PC-3 (cell line): ENCODE data around the gene RPS29. TPM values are rescaled to one million over a fixed set of nuclear protein-coding genes. Genes with fewer than 3 reads are reported as not detected.

ENCODE experiments used
- ATAC-seq: fragments of 200-7000 bp; cut with Tn5 transposase; 2 replicates; pipeline ENCODE4 v1.9.1; 2020; ENCODE audit warnings: mild to moderate bottlenecking, moderate library complexity
- BruUV-seq: library from RNA; stranded (reverse); fragments of 400-500 nt; replicated peaks from 2 replicates; lab custom pipeline; 2021; lab: Mats Ljungman, UMichigan
- CTCF ChIA-PET: fragments of 300-600 bp; sonication (Branson Sonifier 250); formaldehyde crosslinking; loops from one replicate; lab custom pipeline; 2022; ENCODE audit warnings: antibody characterized with exemption; lab: Charles Lee
- POLR2A ChIA-PET: fragments of 300-600 bp; sonication (Branson Sonifier 250); formaldehyde crosslinking; loops from one replicate; lab custom pipeline; 2022; ENCODE audit warnings: antibody characterized with exemption; ENCODE audit not compliant: unreplicated experiment; lab: Charles Lee
- DNase-seq: peaks from one replicate; pipeline ENCODE4 v3.0.0-alpha.2; 2015
- H2AFZ ChIP-seq: fragments of 300-600 bp; sonication (generic); 2 replicates; pipeline ENCODE4 v1.6.0; 2016; ENCODE audit warnings: antibody characterized with exemption, low read length
- H3F3A ChIP-seq: fragments of 300-600 bp; sonication (generic); one replicate; pipeline ENCODE4 v1.6.0; 2017; ENCODE audit warnings: antibody characterized with exemption, low read length, control low read depth, mild to moderate bottlenecking; ENCODE audit not compliant: unreplicated experiment
- H3K27ac ChIP-seq: fragments of 300-600 bp; sonication (generic); 2 replicates; pipeline ENCODE4 v1.5.1; 2016; ENCODE audit warnings: mild to moderate bottlenecking, low read length
- H3K27me3 ChIP-seq: fragments of 300-600 bp; sonication (generic); 2 replicates; pipeline ENCODE4 v1.6.1; 2016; ENCODE audit warnings: low read length, mixed read lengths
- H3K36me3 ChIP-seq: fragments of 300-600 bp; sonication (generic); 2 replicates; pipeline ENCODE4 v1.6.1; 2016; ENCODE audit warnings: low read depth, mixed run types, low read length, mixed read lengths
- H3K4me1 ChIP-seq: fragments of 300-600 bp; sonication (generic); 2 replicates; pipeline ENCODE4 v1.5.1; 2016; ENCODE audit warnings: low read length; ENCODE audit not compliant: insufficient read depth
- H3K4me2 ChIP-seq: fragments of 300-600 bp; sonication (generic); 2 replicates; pipeline ENCODE4 v1.6.0; 2016; ENCODE audit warnings: low read length
- H3K4me3 ChIP-seq: fragments of 300-600 bp; sonication (generic); 2 replicates; pipeline ENCODE4 v1.5.1; 2016; ENCODE audit warnings: mild to moderate bottlenecking, low read length, mixed read lengths
- H3K79me2 ChIP-seq: fragments of 300-600 bp; sonication (generic); 2 replicates; pipeline ENCODE4 v1.6.1; 2017; ENCODE audit warnings: low read length, mixed read lengths
- H3K9ac ChIP-seq: fragments of 300-600 bp; sonication (generic); 2 replicates; pipeline ENCODE4 v1.6.0; 2016; ENCODE audit warnings: mild to moderate bottlenecking, low read length
- H3K9me2 ChIP-seq: fragments of 300-600 bp; sonication (generic); replicated peaks from 2 replicates; pipeline ENCODE4 v1.6.1; 2016; ENCODE audit warnings: mixed run types, low read length, mixed read lengths
- H3K9me3 ChIP-seq: fragments of 300-600 bp; sonication (generic); 2 replicates; pipeline ENCODE4 v1.6.1; 2016; ENCODE audit warnings: low read length, mixed read lengths
- H4K20me1 ChIP-seq: fragments of 300-600 bp; sonication (generic); 2 replicates; pipeline ENCODE4 v1.6.1; 2016; ENCODE audit warnings: low read length, mixed read lengths
- EZH2 ChIP-seq: fragments of 300-600 bp; sonication (generic); IDR thresholded peaks from one replicate; pipeline ENCODE4 v1.6.1; 2017; ENCODE audit warnings: antibody characterized with exemption, mild to moderate bottlenecking, low read length; ENCODE audit not compliant: unreplicated experiment
- EZH2phosphoT487 ChIP-seq: fragments of 300-600 bp; sonication (generic); IDR thresholded peaks from 2 replicates; pipeline ENCODE4 v1.6.1; 2018; ENCODE audit warnings: mild to moderate bottlenecking, antibody characterized with exemption, low read length, borderline replicate concordance
- intact Hi-C: fragments of 100-400 bp; cut with micrococcal nuclease; formaldehyde crosslinking; loops from 2 replicates; pipeline ENCODE4 v1.9.0; 2023
- total RNA-seq: library from RNA; depleted of rRNA; stranded (reverse); fragments of >200 nt; gene quantifications from 2 replicates; pipeline ENCODE4 v1.2.3, GENCODE V29; 2014
- TF ChIP-seq, protein P1 (sequence below): fragments of 300-600 bp; sonication (generic); conservative IDR thresholded peaks from 2 replicates; pipeline ENCODE4 v1.5.1; 2017; ENCODE audit warnings: antibody characterized with exemption, low read depth, mild to moderate bottlenecking, low read length

Gene RPS29
- total RNA-seq, 1 experiment from 2014 or later: 1,912 TPM

DNA sequence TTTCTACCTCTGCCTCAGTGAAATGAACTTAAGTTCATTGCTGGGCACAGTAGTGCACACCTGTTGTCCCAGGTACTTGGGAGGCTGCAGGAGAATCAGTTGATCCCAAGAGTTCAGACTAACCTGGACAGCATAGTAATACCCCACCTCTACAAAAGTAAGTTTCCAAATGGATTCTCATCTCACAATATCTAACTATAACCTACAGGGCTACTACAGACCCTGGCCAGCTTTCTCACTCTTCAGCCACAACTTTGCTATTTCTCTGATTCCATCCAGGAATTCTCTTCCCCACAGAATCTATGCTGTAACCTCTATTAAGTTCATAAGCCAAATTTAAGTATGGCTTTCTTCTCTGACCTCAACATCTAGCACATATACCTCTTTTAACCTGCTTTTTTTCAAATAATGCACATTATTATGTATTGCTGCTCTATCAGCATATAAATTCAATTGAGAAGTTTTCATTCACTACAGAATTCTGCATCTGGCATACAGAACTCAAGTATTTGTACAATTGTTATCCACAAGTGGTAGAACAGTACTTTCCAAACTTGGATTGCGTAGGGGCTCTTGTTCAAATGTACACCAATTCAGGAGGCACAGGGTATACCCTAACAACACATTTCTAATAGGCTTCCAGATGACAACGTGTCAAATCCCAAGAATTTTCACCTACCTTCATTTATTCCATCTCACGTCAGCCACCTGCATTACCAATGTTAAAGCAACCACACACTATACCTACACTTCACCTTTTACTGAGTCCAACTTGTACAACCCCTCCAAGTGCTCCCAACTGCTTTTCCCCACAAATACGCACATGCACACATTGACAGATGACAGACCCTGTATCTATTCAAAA is 3.8 kb downstream of the RPS29 start:
- Histone ChIP-seq H4K20me1 (peaks cover 41% of the 10 kb centered on the region), H3K4me3 (no peak overlapping the region), H3K27ac (no peak overlapping the region), H2AFZ (no peak overlapping the region), H3K9me3 (no peaks in the 10 kb centered on the region), H3K79me2 (peaks cover 71% of the 10 kb centered on the region), H3K9me2 (no peaks in the 10 kb centered on the region), H3K27me3 (no peaks in the 10 kb centered on the region), H3F3A (peaks cover 21% of the 10 kb centered on the region), H3K9ac (no peak overlapping the region), H3K4me2 (0 out of 2 replicates have a peak overlapping the region, but pooled peaks have one; percentile 84), H3K4me1 (peaks cover 20% of the 10 kb centered on the region), H3K36me3 (peaks cover 43% of the 10 kb centered on the region)
- ATAC-seq (no peak), DNase-seq (no peak)
- CTCF ChIA-PET: no interaction called here
- POLR2A ChIA-PET: no interaction called here
- BruUV-seq: no TSS peak
- TF ChIP-seq EZH2phosphoT487 (no peak), EZH2 (no peak)
- TF ChIP-seq, protein P1, sequence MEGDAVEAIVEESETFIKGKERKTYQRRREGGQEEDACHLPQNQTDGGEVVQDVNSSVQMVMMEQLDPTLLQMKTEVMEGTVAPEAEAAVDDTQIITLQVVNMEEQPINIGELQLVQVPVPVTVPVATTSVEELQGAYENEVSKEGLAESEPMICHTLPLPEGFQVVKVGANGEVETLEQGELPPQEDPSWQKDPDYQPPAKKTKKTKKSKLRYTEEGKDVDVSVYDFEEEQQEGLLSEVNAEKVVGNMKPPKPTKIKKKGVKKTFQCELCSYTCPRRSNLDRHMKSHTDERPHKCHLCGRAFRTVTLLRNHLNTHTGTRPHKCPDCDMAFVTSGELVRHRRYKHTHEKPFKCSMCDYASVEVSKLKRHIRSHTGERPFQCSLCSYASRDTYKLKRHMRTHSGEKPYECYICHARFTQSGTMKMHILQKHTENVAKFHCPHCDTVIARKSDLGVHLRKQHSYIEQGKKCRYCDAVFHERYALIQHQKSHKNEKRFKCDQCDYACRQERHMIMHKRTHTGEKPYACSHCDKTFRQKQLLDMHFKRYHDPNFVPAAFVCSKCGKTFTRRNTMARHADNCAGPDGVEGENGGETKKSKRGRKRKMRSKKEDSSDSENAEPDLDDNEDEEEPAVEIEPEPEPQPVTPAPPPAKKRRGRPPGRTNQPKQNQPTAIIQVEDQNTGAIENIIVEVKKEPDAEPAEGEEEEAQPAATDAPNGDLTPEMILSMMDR: no peak
- intact Hi-C loops: no loop called here

DNA sequence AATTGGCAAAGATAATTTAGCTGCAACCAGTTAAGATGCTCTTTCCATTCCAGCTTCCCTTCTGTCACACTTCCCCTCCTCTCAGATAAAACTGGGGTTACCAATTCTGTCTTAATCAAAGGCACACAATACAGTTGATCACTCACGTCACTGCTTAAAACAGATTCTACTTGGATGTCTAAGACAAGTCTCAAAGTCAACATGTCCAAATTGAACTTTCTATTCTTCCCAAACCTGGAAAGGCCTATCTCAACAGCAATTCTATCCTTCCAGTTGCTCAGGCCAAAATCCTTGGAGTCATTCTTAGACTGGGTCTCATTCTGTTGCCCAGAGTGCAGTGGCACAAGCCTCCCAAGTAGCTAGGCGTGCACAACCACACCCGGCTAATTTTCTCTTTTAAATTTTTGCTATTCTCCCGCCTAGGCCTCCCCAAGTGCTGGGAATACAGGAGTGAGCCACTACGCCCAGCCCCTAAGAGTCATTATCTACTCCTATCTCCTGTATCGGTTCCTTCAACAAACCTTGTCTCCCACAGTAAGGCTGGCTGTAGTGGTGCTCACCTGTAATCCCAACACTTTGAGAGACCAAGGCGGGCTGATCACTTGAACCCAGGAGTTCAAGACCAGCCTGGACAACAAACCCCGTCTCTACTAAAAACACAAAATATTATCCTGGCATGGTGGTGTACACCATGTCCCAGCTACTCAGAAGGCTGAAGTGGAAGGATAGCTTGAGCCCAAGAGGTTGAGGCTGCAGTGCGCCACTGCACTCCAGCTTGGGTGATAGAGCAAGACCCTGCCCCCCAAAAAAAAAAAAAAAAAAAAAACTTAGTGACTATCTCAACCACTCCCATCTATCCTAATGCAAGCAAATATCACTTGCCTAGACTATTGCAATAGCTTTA is 4.7 kb downstream of the RPS29 start:
- Histone ChIP-seq H3F3A (peaks cover 17% of the 10 kb centered on the region), H3K4me3 (no peak overlapping the region), H3K79me2 (peaks cover 71% of the 10 kb centered on the region), H3K27ac (no peak overlapping the region), H3K36me3 (peaks cover 52% of the 10 kb centered on the region), H3K9me2 (no peaks in the 10 kb centered on the region), H3K9me3 (no peaks in the 10 kb centered on the region), H3K27me3 (no peaks in the 10 kb centered on the region), H4K20me1 (peaks cover 41% of the 10 kb centered on the region), H2AFZ (no peak overlapping the region), H3K4me2 (no peak overlapping the region), H3K9ac (no peak overlapping the region), H3K4me1 (peaks cover 17% of the 10 kb centered on the region)
- ATAC-seq (no peak; the same call in 1 of the 2 replicates), DNase-seq (no peak)
- no peak for TF ChIP-seq EZH2phosphoT487
- TF ChIP-seq, protein P1: no peak
- no peak for TF ChIP-seq EZH2
- no TSS peak for BruUV-seq
- ChIA-PET POLR2A (no interaction called here), CTCF (interaction anchor here (0.6 kb wide), 1 partner anchor 13 kb away, joined by 3 read pairs; no protein-coding TSS in a partner anchor)
- intact Hi-C loops: no loop called here
